Suppressor macrophage (primary cell): ENCODE data around the gene RBAK.
"Not testable (repeated sequence)": the region's sequence is repeated elsewhere in the genome, so short reads cannot be mapped to it uniquely, and the experiment has no call there.

Experiments used
- DNase-seq, 4 experiments: peaks; one replicate each; pipeline ENCODE4 v3.0.0-alpha.2; 2020 to 2022

The RBAK gene

GRCh38 chr7:5051731-5052130 lies 6.1 kb downstream of the RBAK start:
- DNase-seq = not testable (repeated sequence)

- no peak for DNase-seq
These were observed 7.5 kb downstream of the RBAK start for GRCh38 chr7:5053175-5053574.

DNA sequence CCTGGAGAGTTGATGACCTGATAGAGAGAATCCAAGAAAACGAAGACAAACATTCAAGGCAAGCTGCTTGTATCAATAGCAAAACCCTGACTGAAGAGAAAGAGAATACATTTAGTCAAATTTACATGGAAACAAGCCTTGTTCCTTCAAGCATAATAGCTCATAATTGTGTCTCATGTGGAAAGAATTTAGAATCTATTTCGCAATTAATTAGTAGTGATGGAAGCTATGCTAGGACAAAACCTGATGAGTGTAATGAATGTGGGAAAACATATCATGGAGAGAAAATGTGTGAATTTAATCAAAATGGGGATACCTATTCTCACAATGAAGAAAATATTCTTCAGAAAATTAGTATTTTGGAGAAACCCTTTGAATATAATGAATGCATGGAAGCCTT lies 18.0 kb downstream of the RBAK start:
- DNase-seq = no peak

DNA sequence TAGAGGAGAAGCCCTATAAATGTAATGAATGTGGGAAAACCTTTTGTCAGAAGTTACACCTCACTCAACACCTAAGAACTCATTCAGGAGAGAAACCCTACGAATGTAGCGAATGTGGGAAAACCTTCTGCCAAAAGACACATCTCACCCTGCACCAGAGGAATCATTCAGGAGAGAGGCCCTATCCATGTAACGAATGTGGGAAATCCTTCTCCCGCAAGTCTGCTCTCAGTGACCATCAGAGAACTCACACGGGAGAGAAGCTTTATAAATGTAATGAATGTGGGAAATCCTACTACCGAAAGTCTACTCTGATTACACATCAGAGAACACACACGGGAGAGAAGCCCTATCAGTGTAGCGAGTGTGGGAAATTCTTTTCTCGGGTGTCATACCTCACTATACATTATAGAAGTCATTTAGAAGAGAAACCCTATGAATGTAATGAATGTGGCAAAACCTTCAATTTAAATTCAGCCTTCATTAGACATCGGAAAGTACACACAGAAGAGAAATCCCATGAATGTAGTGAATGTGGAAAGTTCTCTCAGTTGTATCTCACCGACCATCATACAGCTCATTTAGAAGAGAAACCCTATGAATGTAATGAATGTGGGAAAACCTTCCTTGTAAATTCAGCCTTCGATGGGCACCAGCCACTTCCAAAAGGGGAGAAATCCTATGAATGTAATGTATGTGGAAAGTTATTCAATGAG lies 18.9 kb downstream of the RBAK start:
- peak in 1 of 4 experiments; percentile 3 for DNase-seq

GRCh38 chr7:5065107-5065407 lies 19.4 kb downstream of the RBAK start:
- no peak for DNase-seq

DNA sequence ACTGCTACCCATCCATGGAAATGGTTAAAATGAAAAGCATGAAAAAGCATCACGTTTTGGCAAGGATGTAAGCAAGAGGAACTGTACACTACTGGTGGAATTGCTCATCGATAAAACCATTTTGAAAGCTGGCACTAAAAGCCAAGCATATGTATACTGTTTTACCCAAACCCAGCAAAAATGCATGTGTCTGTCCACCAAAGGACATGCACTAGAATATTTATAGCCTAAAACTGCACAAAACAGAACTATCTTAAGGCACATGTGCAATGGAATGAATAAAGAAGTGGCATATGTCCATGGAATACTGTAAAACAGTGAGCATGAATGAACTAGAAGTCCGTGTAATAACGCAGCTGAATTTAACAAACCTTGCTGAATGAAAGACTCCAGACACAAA lies 22.9 kb downstream of the RBAK start:
- DNase-seq = no peak

- DNase-seq = no peak
These were observed 24.5 kb downstream of the RBAK start for GRCh38 chr7:5070206-5070605.

DNA sequence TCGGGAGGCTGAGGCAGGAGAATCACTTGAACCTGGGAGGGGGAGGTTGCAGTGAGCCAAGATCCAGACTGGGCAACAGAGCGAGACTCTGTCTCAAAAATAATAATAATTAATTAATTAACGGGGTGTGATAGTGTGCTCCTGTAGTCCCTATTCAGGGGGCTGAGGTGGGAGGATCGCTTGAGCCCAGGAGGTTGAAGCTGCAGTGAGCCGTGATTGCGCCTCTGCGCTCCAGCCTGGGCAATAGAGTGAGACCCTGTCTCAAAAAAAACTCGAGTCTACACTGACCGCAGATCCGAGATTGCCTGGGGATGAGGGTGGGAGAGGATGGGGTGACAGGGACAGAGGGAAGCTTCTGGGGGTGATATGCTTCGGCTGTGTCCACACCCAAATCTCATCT lies 29.5 kb downstream of the RBAK start:
- not testable (repeated sequence) for DNase-seq

DNA sequence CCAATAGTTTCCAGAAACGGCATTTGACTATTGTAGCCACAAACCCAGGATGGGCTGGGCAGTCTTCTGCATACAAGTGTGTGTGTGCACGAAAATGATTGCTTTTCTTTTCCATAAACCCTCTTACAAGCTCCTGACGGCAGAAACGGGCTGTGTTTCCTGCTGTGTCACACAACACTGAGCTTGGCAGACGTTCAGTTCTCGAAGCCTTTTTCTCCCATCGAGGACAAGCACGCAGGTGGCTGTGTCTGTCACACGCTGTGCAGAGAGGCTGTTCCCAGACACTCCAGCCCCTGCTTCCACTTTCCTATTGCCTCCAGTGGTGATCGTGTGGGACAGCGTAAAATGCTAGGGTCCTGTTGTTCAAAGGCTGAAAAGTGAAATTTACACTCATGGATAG lies 32.1 kb downstream of the RBAK start:
- DNase-seq = no peak

DNA sequence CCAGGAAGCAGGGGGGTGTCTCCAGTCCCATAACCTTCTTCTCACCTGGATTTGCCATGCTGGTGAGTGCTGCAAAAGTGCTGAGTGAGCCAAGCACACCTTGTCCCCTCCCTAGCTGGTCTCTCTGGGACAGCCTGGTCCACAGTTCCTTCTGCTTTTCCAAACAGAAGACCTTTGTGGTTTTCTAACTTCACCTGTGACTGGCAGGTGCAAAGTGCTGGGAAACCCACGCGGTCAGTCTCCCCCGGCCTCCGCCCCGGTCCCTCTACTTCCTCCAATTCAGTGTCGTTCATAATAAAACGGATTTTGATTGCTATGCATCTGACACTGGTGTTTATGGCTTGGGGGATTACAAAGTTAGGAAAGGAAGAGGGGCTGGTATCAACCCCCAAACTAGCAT lies 37.1 kb downstream of the RBAK start:
- no peak for DNase-seq

DNA sequence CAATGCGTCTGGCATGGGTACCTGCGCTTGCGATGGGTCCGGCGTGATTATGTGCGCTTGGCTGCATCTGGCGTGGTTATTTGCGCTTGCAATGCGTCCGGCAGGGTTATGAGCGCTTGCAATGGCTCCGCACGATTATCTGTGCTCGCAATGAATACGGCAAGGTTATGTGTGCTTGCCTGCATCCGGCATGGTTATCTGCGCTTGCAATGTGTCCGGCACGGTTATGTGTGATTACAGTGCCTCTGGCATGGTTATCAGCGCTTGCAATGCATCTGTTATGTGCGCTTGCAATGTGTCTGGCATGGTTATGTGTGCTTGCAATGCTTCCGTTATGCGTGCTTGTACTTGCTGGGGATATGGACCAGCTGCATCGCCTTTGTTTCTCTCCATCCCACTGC lies 37.7 kb downstream of the RBAK start:
- no peak for DNase-seq

GRCh38 chr7:5086256-5086655 lies 40.6 kb downstream of the RBAK start:
- no peak for DNase-seq

- peak in 3 of 4 experiments; percentile 32 to 59 (median 39) for DNase-seq
These were observed 42.7 kb downstream of the RBAK start for GRCh38 chr7:5088228-5088833.

DNA sequence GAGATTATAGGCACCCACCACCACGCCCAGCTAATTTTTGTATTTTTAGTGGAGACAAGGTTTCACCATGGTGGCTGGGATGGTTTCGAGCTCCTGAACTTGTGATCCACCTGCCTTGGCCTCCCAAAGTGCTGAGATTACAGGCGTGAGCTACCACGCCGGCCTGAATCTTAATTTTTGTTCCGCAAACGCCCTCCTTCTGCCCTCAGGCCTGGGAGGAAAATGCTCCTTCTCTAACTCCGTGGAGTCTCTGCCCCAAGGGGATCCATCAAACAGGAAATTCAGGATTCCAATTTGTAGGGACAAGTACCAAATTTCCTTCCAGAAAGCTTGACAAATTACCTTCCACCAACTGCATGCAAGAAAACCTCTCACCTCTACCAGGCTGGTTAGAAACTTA lies 43.2 kb downstream of the RBAK start:
- no peak for DNase-seq

DNA sequence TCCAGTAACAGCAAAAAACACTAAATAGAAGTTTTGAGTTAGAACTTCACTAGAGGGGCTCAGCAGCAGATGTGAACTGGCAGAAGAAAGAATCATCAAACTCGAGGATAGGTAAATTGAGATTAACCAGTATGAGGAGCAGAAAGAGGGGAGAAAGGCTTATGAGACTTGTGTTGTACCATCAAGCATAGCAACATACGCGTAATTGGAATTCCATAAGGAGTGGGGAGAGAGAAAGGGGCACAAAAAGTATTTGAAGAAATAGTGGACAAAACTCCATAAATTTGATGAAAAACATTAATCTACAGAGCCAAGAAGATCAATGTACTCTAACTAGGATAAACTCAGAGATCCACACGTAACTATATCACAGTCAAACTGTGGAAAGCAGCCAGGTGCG lies 48.3 kb downstream of the RBAK start:
- no peak for DNase-seq

- no peak for DNase-seq
These were observed 49.0 kb downstream of the RBAK start for GRCh38 chr7:5094641-5095040.

- DNase-seq = no peak
These were observed 70.7 kb downstream of the RBAK start for GRCh38 chr7:5116359-5116758.

DNA sequence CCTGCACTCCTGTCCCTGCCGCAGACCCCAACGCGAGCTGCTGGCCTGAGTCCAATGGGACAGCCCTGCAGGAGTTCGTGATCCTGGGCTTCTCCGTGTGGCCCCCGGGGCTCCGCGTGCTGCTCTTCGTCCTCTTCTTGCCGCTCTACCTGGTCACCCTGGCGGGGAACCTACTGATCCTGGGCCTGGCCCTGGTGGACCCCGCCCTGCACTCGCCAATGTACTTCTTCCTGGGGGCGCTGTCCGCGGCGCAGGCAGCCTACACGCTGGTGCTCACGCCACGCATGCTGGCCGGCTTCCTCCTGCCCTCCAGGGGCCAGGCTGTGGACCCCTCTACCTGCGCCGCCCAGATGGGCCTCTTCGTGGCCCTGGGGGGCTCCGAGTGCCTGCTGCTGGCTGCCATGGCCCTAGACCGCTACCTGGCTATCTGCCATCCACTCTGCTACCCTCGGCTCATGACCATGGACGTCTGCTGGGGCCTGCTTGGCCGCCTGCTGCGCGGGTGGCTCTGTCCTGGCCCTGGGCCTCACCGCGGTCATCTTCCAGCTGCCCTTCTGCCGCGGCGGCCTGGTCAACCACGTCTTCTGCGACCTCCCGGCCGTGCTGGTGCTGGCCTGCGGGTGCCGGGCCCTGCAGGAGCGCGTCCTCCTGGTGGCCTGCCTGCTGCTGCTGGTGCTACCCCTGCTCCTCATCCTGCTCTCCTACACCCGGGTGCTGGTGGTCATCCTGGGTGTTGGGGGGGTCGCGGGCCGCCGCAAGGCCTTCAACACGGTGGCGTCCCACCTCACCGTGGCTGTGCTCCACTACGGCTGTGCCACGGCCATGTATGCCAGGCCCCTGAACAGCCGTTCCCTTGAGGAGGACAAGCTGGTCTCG lies 71.7 kb downstream of the RBAK start:
- DNase-seq = no peak
